Measurements from ENCODE around the gene SREBF2. TPM values are rescaled to one million over a fixed set of nuclear protein-coding genes. Genes with fewer than 3 reads are reported as not detected.

SREBF2 gene
- total and polyA plus RNA-seq, 2 of the 13 experiments (the other 11 are each of a cell fraction or from before 2014, with no cell fraction given): 53.8 to 72.6 TPM

- TF ChIP-seq UBTF (CRISPR knock-in tag; IDR thresholded peaks at IDR 0.05) (peak; percentile 74), NR2C2 (CRISPR knock-in tag; IDR thresholded peaks at IDR 0.05; ENCODE audit: borderline replicate concordance) (peak; percentile 72; the same call in 1 of the 2 replicates), SSRP1 (CRISPR knock-in tag; IDR thresholded peaks at IDR 0.05) (no peak), ZNF446 (CRISPR knock-in tag; IDR thresholded peaks at IDR 0.05) (no peak), TBP (CRISPR knock-in tag; IDR thresholded peaks at IDR 0.05) (0 out of 2 replicates have a peak, but pooled peaks have one; percentile 49), ZNF674 (CRISPR knock-in tag; IDR thresholded peaks at IDR 0.05; ENCODE audit: low read depth) (no peak), RXRA (CRISPR knock-in tag; IDR thresholded peaks at IDR 0.05) (peak; percentile 66; the same call in 1 of the 2 replicates), PPARG (CRISPR knock-in tag; conservative IDR thresholded peaks at IDR 0.05) (0 out of 2 replicates have a peak, but pooled peaks have one; percentile 11), TCF7L2 (IDR thresholded peaks at IDR 0.05; ENCODE audit: low read depth, low read length) (no peak), HDAC1 (CRISPR knock-in tag; IDR thresholded peaks at IDR 0.05) (peak; percentile 95), MTF1 (CRISPR knock-in tag; IDR thresholded peaks at IDR 0.05) (peak; percentile 9; the same call in 1 of the 2 replicates), ZNF138 (CRISPR knock-in tag; IDR thresholded peaks at IDR 0.05; ENCODE audit: low read depth) (peak; percentile 82), XRCC5 (optimal IDR thresholded peaks at IDR 0.05; ENCODE audit: low read length) (peak; percentile 79), SRF (IDR thresholded peaks at IDR 0.05; ENCODE audit: low read depth, low read length) (no peak), SMARCC2 (IDR thresholded peaks at IDR 0.05) (no peak), RAD51 (IDR thresholded peaks at IDR 0.05; ENCODE audit: borderline replicate concordance) (no peak), ZIK1 (CRISPR knock-in tag; IDR thresholded peaks at IDR 0.05; ENCODE audit: borderline replicate concordance, low read depth) (no peak), HDAC2 (CRISPR knock-in tag; IDR thresholded peaks at IDR 0.05) (peak; percentile 70), RBM39 (IDR thresholded peaks at IDR 0.05; ENCODE audit: low read depth, low read length, poor library complexity, severe bottlenecking) (peak; percentile 83), IKZF5 (CRISPR knock-in tag; IDR thresholded peaks at IDR 0.05) (peak; percentile 69; the same call in 1 of the 2 replicates), HMG20A (CRISPR knock-in tag; IDR thresholded peaks at IDR 0.05; ENCODE audit: borderline replicate concordance) (no peak), KDM4B (CRISPR knock-in tag; IDR thresholded peaks at IDR 0.05) (peak; percentile 67), ARNT2 (CRISPR knock-in tag; IDR thresholded peaks at IDR 0.05; ENCODE audit: low read depth) (peak; percentile 3), FOXA1 (IDR thresholded peaks at IDR 0.05) (no peak), FOXA1 (CRISPR knock-in tag; IDR thresholded peaks at IDR 0.05) (no peak), ATF5 (CRISPR knock-in tag; IDR thresholded peaks at IDR 0.05; ENCODE audit: low read depth) (no peak)
Measured at GRCh38 chr22:41832553-41833368, at the start of gene SREBF2 (continued).

Data from HepG2 (cell line).